GM21381 (cell line): ENCODE data around the gene HILPDA.
"Not testable (repeated sequence)": the region's sequence is repeated elsewhere in the genome, so short reads cannot be mapped to it uniquely, and the experiment has no call there.

ENCODE experiments used
- ATAC-seq: cut with Tn5 transposase; IDR thresholded peaks from one replicate; pipeline ENCODE4 v1.9.1; 2021; ENCODE audit warnings: mild to moderate bottlenecking, moderate library complexity; ENCODE audit not compliant: unreplicated experiment

HILPDA gene

GRCh38 chr7:128459394-128459878, 3.8 kb downstream of the HILPDA start:
- ATAC-seq: peak; percentile 38

GRCh38 chr7:128462460-128462859, 6.8 kb downstream of the HILPDA start:
- ATAC-seq: no peak

GRCh38 chr7:128463345-128463744, 7.7 kb downstream of the HILPDA start:
- ATAC-seq: not testable (repeated sequence)

- ATAC-seq: not testable (repeated sequence)
These were observed 8.3 kb downstream of the HILPDA start for GRCh38 chr7:128463933-128464332.

GRCh38 chr7:128466871-128467270, 11.2 kb downstream of the HILPDA start:
- ATAC-seq: not testable (repeated sequence)

GRCh38 chr7:128476402-128477335, 21.0 kb downstream of the HILPDA start, which contains the start of gene METTL2B:
TSS of gene METTL2B (plus strand) at chr7:128476748. CDS start at chr7:128476766, 18 bp downstream.
- peak; percentile 93 for ATAC-seq

- ATAC-seq: not testable (repeated sequence)
These were observed 21.6 kb downstream of the HILPDA start for GRCh38 chr7:128477336-128477690.

- not testable (repeated sequence) for ATAC-seq
These were observed 23.4 kb downstream of the HILPDA start for GRCh38 chr7:128479082-128479481.

GRCh38 chr7:128488134-128488533, 32.5 kb downstream of the HILPDA start:
- not testable (repeated sequence) for ATAC-seq

GRCh38 chr7:128497405-128497804, 41.7 kb downstream of the HILPDA start:
- no peak for ATAC-seq

GRCh38 chr7:128505416-128505815, 49.7 kb downstream of the HILPDA start:
- not testable (repeated sequence) for ATAC-seq

GRCh38 chr7:128506819-128507218, 51.1 kb downstream of the HILPDA start:
- ATAC-seq: not testable (repeated sequence)

GRCh38 chr7:128507321-128507993, 51.8 kb downstream of the HILPDA start:
- ATAC-seq: peak; percentile 40
